HG03280 (cell line): Measurements from ENCODE around the gene PPOX.

Source experiments
- ATAC-seq: cut with Tn5 transposase; IDR thresholded peaks from one replicate; pipeline ENCODE4 v1.9.1; 2021; ENCODE audit warnings: mild to moderate bottlenecking, moderate library complexity; ENCODE audit not compliant: unreplicated experiment

Gene PPOX

GRCh38 chr1:161174911-161175310 is 8.7 kb downstream of the PPOX start:
- no peak for ATAC-seq

GRCh38 chr1:161175771-161176453 is 9.7 kb downstream of the PPOX start:
- no peak for ATAC-seq

GRCh38 chr1:161176468-161177111 is 10.4 kb downstream of the PPOX start:
- no peak for ATAC-seq

- peak; percentile 82 for ATAC-seq
These were observed 11.1 kb downstream of the PPOX start, which contains the start of gene B4GALT3 for GRCh38 chr1:161177112-161177935. Gene B4GALT3 (minus strand): TSS chr1:161177507. CDS start chr1:161176060, 1,447 bp downstream.

GRCh38 chr1:161177936-161178244 is 11.7 kb downstream of the PPOX start:
- ATAC-seq = no peak

GRCh38 chr1:161179698-161180097 is 13.5 kb downstream of the PPOX start:
- ATAC-seq = no peak

GRCh38 chr1:161180639-161181038 is 14.4 kb downstream of the PPOX start:
- ATAC-seq = no peak

GRCh38 chr1:161182214-161182613 is 16.0 kb downstream of the PPOX start:
- peak; percentile 39 for ATAC-seq

GRCh38 chr1:161185282-161185682 is 19.1 kb downstream of the PPOX start:
- ATAC-seq = peak; percentile 74

- peak; percentile 22 for ATAC-seq
These were observed 19.6 kb downstream of the PPOX start for GRCh38 chr1:161185732-161186311.

GRCh38 chr1:161187311-161187710 is 21.1 kb downstream of the PPOX start:
- ATAC-seq = no peak

GRCh38 chr1:161188381-161188780 is 22.2 kb downstream of the PPOX start:
- ATAC-seq = no peak

GRCh38 chr1:161189036-161189435 is 22.8 kb downstream of the PPOX start:
- ATAC-seq = no peak

GRCh38 chr1:161190962-161191521 is 24.8 kb downstream of the PPOX start:
- ATAC-seq = no peak

GRCh38 chr1:161191971-161192370 is 25.7 kb downstream of the PPOX start:
- no peak for ATAC-seq

GRCh38 chr1:161192476-161193465 is 26.5 kb downstream of the PPOX start:
- ATAC-seq = peak; percentile 73

GRCh38 chr1:161193561-161194235 is 27.5 kb downstream of the PPOX start:
- ATAC-seq = no peak

GRCh38 chr1:161195171-161195570 is 28.9 kb downstream of the PPOX start:
- ATAC-seq = no peak

GRCh38 chr1:161196111-161196510 is 29.9 kb downstream of the PPOX start:
- no peak for ATAC-seq
